Osteocyte (in vitro differentiated cells): ENCODE data around the gene ITPR1. TPM values are rescaled to one million over a fixed set of nuclear protein-coding genes. Genes with fewer than 3 reads are reported as not detected.

Experiments
- DNase-seq: peaks from one replicate; pipeline ENCODE4 v3.0.0; 2021; ENCODE audit warnings: mixed read lengths; ENCODE audit not compliant: unreplicated experiment; ENCODE audit errors: extremely low spot score
- H3K27ac Mint-ChIP-seq: one replicate; pipeline ENCODE4 v1.8.0; 2021; ENCODE audit warnings: mild to moderate bottlenecking, mixed read lengths; ENCODE audit not compliant: unreplicated experiment
- H3K27me3 Mint-ChIP-seq: one replicate; pipeline ENCODE4 v1.8.0; 2021; ENCODE audit warnings: mixed read lengths; ENCODE audit not compliant: unreplicated experiment
- H3K36me3 Mint-ChIP-seq: one replicate; pipeline ENCODE4 v1.8.0; 2021; ENCODE audit warnings: mixed read lengths; ENCODE audit not compliant: unreplicated experiment
- H3K4me1 Mint-ChIP-seq: one replicate; pipeline ENCODE4 v1.8.0; 2021; ENCODE audit warnings: mixed read lengths; ENCODE audit not compliant: unreplicated experiment
- H3K4me3 Mint-ChIP-seq: one replicate; pipeline ENCODE4 v1.8.0; 2021; ENCODE audit warnings: mild to moderate bottlenecking, moderate library complexity, mixed read lengths; ENCODE audit not compliant: unreplicated experiment
- H3K9me3 Mint-ChIP-seq: one replicate; pipeline ENCODE4 v1.8.0; 2021; ENCODE audit warnings: mixed read lengths; ENCODE audit not compliant: unreplicated experiment
- total RNA-seq: library from RNA; stranded (reverse); gene quantifications from 2 replicates; pipeline ENCODE4 v1.2.1, GENCODE V29; 2021
- TF ChIP-seq, protein P1 (sequence below): fragments of 200-600 bp; sonication (generic); IDR thresholded peaks from 2 replicates; pipeline ENCODE4 v1.5.0; 2021; ENCODE audit warnings: antibody characterized with exemption, mild to moderate bottlenecking, moderate library complexity

The ITPR1 gene
- total RNA-seq, 1 donor from 2014 or later, result 34.3 TPM

DNA sequence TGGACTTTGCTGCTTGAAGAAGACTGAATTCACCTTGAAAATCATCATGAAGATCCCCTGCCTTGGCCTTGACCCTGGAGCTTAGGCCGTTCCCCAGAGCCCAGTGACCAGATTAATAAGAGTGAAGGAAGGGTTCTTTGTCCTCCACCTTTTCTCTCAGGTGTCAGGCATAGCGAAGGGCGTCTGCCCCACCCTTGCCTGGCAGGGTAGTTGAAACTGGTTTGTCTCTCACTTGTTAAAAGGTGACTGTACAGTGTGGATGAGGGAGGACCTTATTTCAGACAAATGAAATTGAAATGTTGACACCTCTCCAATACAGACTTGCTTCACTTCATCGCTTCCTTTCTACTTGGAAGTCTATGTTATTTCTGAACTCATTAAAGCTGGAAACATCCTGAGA, 262.4 kb downstream of the ITPR1 start:
- Mint-ChIP-seq H3K4me3 (no peak overlapping the region), H3K4me1 (peaks cover 20% of the 10 kb centered on the region), H3K36me3 (peaks cover 10% of the 10 kb centered on the region), H3K27me3 (no peaks in the 10 kb centered on the region), H3K27ac (no peak overlapping the region), H3K9me3 (peaks cover under 1% of the 10 kb centered on the region)
- no peak for DNase-seq
- TF ChIP-seq, protein P1, sequence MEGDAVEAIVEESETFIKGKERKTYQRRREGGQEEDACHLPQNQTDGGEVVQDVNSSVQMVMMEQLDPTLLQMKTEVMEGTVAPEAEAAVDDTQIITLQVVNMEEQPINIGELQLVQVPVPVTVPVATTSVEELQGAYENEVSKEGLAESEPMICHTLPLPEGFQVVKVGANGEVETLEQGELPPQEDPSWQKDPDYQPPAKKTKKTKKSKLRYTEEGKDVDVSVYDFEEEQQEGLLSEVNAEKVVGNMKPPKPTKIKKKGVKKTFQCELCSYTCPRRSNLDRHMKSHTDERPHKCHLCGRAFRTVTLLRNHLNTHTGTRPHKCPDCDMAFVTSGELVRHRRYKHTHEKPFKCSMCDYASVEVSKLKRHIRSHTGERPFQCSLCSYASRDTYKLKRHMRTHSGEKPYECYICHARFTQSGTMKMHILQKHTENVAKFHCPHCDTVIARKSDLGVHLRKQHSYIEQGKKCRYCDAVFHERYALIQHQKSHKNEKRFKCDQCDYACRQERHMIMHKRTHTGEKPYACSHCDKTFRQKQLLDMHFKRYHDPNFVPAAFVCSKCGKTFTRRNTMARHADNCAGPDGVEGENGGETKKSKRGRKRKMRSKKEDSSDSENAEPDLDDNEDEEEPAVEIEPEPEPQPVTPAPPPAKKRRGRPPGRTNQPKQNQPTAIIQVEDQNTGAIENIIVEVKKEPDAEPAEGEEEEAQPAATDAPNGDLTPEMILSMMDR, result no peak

DNA sequence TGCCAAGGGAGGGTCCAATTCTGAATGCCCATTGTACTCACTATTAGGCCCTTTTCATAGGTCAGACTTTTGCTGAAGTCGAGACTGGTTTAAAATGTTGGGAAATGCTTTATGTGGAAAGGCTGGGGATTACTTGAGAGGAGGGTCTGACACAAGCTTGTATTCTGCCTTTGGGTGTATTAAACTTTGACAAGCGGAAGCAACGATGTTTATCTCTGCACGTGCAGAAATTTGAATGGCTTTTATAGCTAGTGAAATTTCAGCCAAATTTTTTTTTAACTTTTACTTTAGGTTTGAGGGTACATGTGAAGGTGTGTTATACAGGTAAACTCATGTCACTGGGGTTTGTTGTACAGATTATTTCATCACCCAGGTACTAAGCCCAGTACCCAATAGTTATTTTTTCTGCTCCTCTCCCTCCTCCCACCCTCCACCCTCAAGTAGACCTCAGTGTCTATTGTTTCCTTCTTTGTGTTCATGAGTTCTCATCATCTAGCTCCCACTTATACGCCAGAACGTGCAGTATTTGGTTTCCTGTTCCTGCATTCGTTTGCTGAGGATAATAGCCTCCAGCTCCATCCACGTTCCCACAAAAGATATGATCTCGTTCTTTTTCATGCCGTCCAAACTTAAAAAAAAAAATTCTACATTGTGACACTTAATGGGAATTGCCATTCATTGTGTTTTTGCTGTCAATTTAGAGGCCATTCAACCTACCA, 263.1 kb downstream of the ITPR1 start:
- Mint-ChIP-seq H3K36me3 (peaks cover 10% of the 10 kb centered on the region), H3K27ac (no peak overlapping the region), H3K4me1 (peaks cover 13% of the 10 kb centered on the region), H3K4me3 (no peak overlapping the region), H3K27me3 (no peaks in the 10 kb centered on the region), H3K9me3 (peaks cover 4% of the 10 kb centered on the region)
- DNase-seq, result no peak
- TF ChIP-seq, protein P1, result no peak

DNA sequence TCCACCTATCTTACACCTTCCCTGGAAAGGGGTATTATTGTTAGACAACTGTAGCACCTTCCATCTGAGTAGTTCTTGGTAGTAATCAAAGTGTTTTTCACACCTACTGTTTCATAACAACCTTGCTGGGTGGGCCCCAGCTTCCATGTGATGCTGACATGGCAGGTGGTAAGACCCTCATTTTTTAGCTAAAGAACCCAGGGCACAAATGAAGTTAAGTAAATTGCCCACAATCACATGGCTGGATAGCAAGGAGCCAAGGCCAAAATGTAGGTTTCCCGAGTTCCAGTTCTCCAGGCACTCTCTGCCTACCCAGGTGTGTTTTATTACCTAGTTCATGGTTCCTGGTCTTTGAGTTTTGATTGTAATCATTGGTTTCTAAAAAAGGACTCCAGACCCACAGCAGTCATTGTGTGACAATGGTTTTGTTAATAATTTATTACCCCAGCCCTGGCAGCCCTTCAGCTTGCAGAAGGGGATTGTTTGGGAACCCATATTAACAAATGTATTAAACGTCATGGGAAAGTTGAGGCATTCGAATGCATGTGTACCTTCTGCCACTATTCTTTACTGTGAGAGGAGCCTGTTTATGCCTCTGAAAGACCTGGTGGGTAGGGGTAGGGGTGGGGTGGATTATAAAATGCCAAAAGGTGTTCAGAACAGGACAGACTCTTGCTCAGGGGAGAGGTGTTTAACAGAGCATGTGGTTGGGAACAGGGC, 263.9 kb downstream of the ITPR1 start:
- DNase-seq, result no peak
- Mint-ChIP-seq H3K27me3 (no peaks in the 10 kb centered on the region), H3K4me1 (peaks cover 5% of the 10 kb centered on the region), H3K9me3 (peaks cover 4% of the 10 kb centered on the region), H3K27ac (no peak overlapping the region), H3K36me3 (peaks cover 10% of the 10 kb centered on the region), H3K4me3 (no peak overlapping the region)
- TF ChIP-seq, protein P1, result no peak

DNA sequence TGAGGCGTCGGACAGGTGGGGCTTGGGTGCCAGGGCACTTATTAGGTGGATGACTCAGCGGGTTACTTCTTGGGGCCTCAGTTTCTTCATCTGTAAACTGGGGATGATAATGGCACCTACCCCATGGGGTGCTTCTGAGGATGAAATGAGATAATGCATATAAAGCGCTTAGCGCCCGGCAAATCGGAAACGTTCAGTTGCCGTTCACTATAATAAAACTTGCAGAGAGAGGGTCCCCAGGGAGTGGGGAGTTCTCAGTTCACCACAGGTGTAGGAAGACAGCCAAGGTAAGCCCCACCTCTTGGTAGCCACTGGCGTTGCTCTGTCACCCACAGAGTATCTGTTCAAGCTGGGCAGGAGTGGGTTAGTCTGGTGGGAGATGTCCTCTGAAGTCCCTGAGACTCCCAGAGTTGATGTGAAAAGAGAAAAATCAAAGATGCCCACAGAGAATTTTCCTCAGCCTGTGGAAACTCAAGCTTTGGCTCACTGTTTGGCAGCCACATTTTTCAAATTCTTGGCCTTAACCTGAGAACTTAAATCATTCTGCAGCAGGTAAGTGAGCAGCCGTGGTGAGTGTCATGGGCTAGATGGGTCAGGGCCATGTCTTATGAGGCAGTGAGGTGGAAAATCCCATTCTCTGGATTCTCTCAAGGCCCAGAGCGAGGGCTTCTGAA, 264.6 kb downstream of the ITPR1 start:
- TF ChIP-seq, protein P1, result no peak
- Mint-ChIP-seq H3K9me3 (peaks cover 4% of the 10 kb centered on the region), H3K36me3 (peaks cover 12% of the 10 kb centered on the region), H3K4me1 (peaks cover 3% of the 10 kb centered on the region), H3K4me3 (no peak overlapping the region), H3K27me3 (no peaks in the 10 kb centered on the region), H3K27ac (no peak overlapping the region)
- DNase-seq, result no peak
